Measurements from ENCODE around the gene MT1B.
"Not testable (repeated sequence)": the region's sequence is repeated elsewhere in the genome, so short reads cannot be mapped to it uniquely, and the experiment has no call there.

Gene MT1B

DNA sequence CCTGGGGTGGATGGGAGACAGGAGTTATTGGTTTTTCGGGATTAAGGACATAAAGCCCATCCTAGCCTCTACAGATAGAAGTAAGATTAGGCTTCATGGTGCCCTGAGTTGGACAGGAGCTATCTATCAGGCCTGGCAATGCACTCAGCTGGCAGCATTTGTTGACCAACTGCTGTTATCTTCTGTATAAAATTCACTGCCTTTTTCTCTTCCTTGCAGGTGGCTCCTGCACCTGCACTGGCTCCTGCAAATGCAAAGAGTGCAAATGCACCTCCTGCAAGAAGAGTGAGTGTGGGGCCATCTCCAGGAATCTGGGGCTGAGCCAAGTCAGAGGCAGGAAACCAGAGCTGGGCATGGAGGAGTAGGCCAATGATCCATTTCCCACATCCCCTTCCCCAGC, 12.6 kb upstream of the MT1B start:
- no peak for DNase-seq

DNA sequence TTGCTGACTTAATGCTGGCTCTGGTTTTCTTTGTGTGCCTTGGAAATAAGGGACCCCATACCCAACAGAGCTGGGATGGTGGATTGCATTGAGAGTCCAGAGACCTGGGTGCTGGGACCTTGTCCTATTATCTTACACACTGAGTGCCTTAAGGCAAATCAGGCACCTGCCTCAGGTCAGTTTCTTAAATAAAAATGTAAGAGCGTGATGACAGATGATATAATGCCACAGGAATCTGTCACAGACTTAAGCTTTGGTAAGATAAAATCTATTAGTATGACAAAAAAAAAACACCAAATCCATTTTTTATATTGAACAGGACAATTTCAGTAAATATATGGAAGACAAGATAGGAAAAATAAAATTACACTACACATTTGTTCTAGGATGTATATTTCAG, 11.6 kb upstream of the MT1B start:
- no peak for DNase-seq

DNA sequence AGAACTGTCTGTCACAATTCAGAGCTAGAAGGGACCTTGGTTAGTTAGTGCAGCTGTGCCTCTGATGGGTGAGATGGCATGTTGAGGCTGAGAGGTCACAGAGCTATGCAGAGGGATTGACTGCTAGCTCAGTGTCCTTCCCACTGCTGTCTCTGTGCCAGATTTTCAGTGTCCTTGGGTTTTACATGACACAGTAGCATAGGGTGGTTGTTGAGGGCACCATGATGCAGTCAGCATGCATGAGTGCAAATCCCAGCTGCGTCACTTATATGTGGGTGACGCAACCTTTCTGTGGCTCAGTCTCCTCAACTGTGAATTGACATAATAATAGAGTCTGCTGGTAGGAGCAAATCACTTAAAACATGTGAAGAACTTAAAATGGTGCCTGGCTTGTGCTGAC, 10.5 kb upstream of the MT1B start:
- no peak for DNase-seq

DNA sequence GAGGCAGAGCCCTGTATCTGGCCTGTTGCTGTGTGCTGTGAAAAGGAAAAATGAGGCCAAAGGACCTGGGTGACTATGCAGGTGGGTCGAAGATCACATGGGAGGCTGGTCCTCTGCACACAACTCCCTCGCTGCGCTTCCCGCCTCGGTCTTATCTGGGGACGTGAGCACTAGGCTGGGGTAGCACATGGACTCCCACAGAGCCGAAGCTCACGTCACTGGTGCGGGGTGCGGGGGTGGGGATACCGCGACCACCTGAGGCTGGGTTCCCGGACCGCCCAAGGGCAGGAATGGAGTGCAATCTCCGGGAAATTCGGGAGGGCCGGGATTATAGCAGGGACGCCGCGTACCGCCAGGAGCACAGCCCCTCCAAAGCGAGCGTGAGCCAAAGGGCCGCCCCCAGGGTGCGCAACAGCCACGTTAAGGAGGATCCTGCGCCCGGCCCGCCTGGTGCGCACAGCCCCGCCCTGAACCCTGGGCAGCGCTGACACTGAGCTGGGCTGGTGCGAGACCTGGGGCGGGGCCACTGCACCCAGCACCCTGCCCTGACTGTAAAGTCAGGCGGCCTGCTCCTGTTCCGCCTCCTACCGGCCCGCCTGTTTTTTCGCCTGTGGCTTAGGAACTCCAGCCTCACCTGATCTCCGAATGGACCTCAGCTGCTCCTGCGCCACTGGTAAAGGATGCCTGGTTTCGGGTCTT, 8.5 kb upstream of the MT1B start:
- peak; percentile 87 for DNase-seq

DNA sequence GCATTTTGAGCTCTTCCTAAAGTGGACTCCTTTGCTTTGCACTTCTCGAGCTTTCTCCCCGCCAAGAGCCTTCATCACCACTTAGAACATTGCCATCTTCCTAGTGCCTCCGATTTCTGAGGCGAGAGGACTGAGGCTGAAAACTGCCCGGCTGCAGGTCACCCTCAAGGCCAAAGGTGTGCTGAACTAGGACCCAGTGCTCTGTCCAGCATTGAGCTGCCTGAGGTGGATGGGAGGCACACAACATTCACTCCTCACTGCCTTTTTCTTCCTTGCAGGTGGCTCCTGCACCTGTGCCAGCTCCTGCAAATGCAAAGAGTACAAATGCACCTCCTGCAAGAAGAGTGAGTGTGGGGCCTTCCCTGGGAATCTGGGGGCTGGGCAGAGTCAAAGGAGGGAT, 7.9 kb upstream of the MT1B start:
- no peak for DNase-seq

DNA sequence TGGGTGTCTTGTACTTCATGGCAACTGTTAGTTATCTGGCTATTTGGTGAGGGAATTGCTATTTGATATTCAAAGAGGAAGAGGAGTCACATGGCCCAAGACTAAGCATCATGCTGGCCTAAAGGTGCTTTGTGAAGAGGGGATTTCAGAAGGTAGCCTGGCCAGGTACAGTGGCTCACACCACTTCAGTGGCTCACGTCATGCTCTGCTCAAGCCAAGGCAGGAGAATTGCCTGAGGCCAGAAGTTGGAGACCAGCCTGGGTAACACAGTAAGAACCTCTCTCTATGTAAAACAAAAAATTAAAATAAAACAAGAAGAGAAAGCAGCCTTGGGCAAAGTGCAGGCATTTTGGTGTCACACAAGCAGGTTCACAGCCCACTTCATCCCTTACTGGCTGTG, 6.4 kb upstream of the MT1B start:
- DNase-seq: no peak

DNA sequence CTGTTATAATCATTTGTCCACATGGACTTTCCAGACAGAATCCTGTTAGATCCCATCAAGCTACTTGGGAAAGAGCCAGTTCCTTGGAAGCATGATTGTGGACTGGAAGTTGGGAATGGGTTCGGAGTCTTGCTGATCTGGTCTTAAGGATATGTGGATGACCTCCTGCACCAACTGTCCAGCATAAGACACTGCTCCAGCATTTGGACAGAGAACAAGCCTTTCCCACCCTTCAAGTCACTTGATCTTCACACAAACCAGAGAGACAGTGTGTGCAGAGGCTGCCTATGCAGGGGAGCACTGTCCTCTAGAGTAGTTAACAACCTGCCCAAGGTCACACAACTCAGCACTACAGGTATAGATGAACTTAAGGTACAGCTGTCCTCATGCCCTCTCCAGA, 5.8 kb upstream of the MT1B start:
- no peak for DNase-seq

DNA sequence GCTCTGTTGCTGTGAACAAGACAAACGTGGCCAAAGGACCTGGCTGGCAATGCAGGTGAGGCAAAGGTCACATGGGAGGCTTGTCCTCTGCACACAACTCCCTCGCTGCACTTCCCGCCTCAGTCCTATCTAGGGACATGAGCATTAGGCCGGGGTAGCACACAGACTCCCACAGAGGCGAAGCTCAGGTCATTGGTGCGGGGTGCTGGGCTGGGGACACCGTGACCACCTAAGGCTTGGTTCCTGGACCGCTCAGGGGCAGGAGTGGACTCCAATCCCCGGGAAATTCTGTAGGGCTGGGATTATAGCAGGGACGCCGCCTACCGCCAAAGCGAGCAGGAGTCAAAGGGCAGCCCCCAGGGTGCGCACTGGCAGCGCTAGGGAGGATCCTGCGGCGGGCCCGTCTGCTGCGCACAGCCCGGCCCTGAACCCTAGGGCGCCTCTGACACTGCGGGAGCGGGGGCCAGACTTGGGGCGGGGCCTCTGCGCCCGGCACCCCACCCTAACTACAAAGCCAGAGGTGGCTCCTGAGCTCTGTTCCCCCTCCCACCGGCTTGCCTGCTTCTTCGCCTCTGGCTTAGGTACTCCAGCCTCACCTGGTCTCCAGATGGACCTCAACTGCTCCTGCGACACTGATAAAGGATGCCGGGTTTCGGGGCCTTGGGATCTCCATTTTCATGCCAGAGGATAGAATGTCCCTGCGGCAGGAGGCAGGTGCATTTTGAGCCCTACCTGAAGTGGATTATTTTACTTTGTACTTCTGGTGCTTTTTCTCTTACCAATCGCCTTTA, 3.9 kb upstream of the MT1B start:
- DNase-seq: no peak

DNA sequence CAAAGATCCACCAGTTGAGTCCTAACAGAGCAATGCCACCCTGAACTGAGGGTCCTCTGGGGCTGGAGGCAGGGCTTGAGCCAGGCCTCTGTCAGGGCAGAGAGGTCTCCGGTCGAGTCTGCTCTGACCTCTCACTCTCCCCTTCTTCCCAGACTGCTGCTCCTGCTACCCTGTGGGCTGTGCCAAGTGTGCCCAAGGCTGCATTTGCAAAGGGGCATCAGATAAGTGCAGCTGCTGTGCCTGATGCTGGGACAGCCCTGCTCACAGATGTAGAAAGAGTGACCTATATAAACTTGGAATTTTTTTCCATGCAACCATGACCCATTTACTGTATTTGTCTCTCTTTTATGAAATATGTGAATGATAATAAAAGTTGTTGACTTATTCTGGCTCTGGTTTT, 2.4 kb upstream of the MT1B start:
- no peak for DNase-seq

DNA sequence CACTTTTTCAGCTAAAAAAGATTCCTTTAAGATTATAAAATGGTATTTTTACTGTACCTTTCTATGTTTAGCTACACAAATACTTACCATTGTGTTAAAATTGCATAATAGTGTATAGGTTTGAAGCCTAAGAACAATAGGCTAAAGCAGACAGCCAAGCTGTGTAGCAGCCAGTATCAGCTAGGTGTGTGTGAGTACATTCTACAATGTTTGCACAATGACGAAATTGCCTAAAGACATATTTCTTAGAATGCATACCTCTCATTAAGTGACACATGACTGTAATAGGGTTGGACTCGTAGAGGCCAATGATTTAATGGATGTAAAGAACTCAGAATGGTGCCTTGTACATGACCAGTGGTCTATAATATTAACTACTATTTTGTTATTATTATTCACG, 1.9 kb upstream of the MT1B start:
- DNase-seq: no peak

DNA sequence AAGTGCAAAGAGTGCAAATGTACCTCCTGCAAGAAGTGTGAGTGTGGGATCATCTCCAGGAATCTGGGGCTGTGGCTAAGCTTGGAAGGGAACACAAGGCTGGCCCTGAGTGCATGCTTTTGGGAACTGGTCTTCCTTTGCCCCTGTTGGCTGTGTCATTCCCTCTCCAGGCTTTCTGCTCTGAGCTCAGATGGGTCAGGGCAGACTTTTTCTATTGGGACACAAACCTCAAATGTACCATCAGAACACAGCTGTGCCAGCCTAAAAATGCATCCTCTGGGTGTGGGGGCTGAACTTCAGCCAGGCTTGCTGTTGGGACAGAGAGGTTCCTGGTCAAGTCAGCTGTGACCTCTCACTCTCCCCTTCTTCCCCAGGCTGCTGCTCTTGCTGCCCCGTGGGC, 914 bp downstream of the MT1B start:
- no peak for DNase-seq

DNA sequence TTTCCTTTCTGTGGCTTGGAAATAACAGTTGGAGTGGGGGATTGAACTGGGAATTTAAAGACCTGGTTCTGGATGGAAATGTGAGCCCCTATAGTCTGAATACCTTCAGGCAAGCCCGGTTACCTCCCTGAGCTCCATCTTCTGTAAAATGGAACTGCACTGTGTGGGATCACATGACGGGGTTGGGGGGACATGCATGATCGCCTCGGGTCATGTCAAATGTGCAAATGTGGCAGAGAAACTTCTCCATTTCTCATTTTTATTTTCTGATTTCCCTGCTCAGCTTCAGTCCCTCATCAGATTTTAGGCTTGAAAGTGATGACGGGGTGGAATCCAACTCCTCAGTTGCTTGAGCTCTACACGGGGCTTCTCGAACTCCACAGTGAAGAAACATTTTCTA, 1.5 kb downstream of the MT1B start:
- no peak for DNase-seq

DNA sequence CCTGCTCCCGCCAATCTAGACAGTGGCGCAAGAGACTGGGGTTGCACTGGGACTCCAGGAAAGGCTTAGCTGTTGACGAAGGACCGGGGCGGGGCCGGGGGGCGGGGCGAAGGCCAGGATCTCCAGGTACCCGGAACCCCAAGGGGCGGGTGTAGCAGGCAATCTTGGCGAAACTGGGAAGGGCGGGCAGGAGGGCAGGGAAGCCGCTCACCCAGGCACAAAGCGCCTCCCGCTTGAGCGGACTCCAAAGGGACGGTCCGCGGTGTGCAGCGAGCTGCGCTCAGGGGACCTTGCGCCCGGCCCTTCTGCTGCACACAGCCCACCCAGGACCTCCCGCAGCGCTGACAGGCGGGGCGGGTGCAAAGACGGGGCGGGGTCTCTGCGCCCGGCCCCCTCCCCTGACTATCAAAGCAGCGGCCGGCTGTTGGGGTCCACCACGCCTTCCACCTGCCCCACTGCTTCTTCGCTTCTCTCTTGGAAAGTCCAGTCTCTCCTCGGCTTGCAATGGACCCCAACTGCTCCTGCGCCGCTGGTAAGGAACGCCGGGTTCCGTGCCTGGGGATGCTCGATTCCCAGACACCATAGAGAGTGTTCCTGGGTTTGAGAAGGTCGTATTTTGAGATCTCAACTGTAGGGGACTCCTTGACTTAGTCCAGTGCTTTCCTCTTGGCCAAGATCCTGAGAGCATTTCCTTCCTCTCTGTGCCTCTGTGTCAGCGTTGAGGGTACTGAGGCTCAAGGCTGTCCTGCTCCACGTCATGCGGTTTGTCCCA, 6.1 kb downstream of the MT1B start, which contains the start of gene MT1F:
Gene MT1F (plus strand): TSS at position 405 of the 772 bp plus-strand sequence. CDS start 100 bp downstream, at position 505.
- DNase-seq: peak; percentile 88

DNA sequence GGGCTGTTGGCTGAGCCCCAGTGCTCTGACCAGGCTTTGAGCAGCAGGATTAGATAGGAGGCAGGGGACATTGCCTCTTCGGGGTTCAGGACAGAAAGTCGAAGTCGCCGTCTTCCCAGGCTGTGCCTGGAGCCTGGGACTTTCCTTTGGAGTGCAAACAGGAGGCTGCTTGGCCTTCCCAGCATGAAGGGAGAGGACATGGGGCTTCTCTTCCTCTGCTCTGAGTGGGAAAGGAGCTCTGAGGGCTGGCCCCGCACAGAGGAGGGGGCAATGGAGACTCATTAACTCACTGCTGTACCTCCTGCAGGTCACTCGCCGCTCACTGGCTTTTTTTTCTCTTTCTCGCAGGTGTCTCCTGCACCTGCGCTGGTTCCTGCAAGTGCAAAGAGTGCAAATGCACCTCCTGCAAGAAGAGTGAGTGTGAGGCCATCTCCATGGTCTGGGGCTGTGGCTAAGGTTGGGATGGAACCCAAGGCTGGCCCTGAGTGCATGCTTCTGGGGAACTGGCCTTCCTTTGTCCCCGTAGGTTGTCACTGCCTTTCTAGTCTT, 6.7 kb downstream of the MT1B start:
- no peak for DNase-seq

DNA sequence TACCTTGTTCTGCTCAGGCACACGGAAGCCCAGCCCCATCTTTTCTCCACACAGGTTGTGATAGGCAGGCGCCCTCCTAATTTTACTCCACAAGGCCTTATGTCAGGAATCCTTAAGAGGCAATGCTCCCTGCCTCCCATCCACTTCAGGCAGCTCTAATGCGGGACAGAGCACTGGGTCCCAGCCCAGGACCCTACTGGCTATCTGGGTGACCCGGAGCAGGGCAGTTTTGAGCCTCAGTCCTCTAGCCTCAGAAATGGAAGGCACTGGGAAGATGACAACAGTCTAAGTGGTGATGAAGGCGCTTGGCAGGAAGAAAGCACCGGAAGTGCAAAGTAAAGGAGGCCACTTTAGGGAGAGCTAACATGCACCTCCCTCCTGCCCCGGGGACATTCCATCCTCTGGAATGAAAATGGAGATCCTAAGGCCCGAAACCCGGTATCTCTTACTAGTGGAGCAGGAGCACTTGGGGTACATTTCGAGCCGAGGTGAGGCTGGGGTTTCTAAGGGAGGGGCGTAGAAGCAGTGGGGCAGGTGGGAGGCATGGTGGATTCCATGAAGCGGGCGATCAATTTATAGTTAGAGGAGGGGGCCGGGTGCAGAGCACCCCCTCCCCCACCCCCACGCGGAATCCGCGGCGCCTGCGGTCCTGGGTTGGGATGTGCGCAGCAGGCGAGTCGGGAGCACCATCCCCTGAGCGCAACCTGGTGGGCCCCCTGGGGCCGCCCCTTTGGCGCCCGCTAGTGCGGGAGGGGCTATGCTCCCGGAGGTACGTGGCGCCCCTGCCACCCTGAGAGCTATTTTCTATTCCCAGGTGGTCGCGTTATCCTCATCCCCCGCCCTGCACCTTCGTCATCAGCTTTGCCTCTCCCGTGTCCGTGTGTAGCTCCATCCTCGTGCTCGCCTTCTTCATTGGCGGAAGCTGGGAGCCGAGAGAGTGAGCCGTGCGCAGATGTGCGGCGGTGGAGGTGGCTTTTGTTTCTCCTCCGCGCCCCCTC, 11.0 kb downstream of the MT1B start:
- peak; percentile 52 for DNase-seq

DNA sequence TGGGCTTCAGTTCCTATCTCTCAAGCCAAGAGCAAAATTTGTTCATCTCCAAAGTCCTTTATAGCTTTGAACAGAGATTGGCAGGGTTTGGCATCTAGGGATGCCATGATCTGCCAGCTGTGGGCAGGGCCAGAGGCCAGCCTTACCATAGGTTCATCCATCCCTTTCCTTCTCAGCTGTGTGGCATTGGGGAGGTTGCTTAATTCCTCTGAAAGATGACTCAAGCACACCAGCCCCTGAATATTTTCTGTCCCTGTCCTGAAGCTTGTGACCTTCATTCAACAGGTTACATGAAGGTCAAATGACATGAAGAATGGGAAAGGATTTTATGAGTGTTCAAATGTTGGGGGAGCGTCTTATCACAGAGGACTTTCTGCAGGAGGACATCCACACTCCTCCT, 12.8 kb downstream of the MT1B start:
- DNase-seq: no peak

DNA sequence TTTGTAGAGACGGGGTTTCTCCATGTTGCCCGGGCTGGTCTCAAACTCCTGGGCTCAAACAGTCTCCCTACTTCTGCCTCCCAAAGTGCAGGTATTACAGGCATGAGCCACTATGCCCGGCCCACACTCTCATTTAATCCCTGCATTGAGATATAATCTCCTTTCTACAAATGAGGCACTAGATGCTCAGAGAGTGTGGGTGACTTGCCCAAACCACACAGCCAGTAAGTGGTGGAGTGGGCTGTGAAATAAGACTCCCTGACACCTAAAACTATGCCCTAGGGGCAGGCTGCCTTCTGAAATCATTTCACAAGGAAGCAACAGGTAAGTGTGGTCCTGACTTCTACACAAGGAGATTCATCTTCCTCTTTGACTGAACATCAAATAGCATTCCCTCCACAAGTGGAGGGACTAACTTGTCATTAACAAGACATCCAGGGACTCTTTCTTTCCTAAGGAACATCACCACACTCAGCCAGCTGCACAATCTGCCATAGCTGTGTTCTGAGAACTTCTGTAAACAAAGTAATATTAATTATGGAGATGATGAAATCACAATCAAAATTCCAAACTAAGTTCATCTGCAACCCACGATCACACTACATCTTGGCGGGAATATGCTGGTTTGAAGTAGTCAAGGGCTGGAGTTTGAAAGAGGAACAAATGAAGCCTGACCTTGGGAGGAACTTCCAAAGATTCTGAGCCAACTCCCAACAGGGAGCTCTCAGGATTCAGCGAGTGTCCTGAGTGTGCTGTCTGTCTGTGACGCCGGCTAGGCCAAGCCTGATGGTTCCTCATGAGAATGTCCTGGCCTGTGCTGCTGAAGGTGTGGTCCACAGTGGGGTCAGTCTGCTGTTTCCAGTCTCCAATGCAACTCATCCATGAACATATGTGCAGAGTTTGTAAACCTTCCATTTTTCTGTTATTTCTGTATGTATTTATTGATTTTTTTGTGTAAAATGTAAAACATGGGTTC, 13.9 kb downstream of the MT1B start:
- DNase-seq: not testable (repeated sequence)

DNA sequence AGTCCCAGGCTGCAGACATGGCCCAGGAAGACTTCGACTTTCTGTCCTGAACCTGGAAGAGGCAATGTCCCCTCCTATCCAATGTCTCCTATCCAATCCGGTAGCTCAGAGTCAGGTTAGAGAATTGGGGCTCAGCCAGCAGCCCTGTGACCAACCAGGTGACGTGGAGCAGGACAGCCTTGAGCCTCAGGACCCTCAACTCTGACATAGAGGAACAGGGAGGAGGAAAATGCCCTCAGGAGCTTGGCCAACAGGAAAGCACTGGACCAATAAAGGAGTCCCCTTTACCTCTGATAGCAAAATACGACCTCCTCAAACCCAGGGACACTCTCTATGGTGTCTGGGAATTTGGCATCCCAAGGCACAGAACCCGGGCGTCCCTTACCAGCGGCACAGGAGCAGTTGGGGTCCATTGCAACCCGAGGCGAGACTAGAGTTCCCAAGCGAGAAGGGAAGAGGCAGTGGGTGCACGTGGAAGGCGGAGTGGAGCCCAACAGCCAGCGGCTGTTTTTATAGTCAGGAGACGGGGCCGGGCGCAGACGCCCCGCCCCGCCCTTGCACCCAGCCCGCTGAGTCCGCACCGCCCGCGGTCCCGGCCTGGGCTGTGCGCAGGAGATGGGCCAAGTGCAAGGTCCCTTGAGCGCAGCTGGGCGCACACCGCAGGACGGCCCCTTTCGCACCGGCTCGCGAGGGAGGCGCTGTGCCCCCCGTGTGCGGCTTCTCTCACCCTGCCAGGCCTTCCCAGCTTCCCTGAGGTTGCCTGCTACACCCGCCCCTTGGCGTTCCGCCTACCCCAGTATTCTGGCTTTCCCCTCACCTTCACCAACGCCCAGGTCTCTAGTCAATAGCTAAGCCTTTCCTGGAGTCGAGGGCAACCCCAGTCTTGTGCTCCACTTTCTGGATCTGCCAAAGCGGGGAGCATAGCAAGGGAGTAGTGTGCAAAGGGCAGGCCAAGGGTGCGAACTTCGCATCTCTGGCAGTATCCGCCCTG, 16.2 kb downstream of the MT1B start, which contains the start of gene MT1G:
Gene MT1G (minus strand): TSS at position 485 of the 991 bp plus-strand sequence. CDS start 72 bp downstream, at position 413.
- DNase-seq: peak; percentile 23

Data from CD4-positive, alpha-beta T cell treated with Interleukin-6 for 4 hours (primary cell).